Endothelial cell of umbilical vein (primary cell): ENCODE results near the gene UBD. TPM values are rescaled to one million over a fixed set of nuclear protein-coding genes. Genes with fewer than 3 reads are reported as not detected.

ENCODE experiments used
- BruUV-seq: library from RNA; stranded (reverse); fragments of 400-500 nt; replicated peaks from 2 replicates; lab custom pipeline; 2021; lab: Mats Ljungman, UMichigan
- CTCF ChIA-PET: fragments of 300-600, 350-600 bp; sonication (Branson Sonifier 250); formaldehyde crosslinking; loops from one replicate; lab custom pipeline; 2021; ENCODE audit warnings: antibody characterized with exemption, inconsistent platforms; lab: Charles Lee
- POLR2A ChIA-PET: fragments of 300-600, 350-600 bp; sonication (Branson Sonifier 250); formaldehyde crosslinking; loops from one replicate; lab custom pipeline; 2021; ENCODE audit warnings: antibody characterized with exemption, inconsistent platforms; lab: Charles Lee
- DNase-seq: peaks from one replicate; pipeline ENCODE4 v3.0.0-alpha.2; 2011; ENCODE audit warnings: low read depth, low spot score
- FAIRE-seq: peaks from 2 replicates; lab custom pipeline; 2011; peaks lifted over from hg19 to GRCh38; lab: Jason Lieb, UNC
- H2AFZ ChIP-seq: 2 replicates; pipeline ENCODE4 v1.6.0; 2012; ENCODE audit warnings: low read depth, low read length, control low read depth, inconsistent platforms
- H3K27ac ChIP-seq: 2 replicates; pipeline ENCODE4 v1.5.1; 2011; ENCODE audit warnings: low read depth, mild to moderate bottlenecking, control low read depth, low read length, moderate library complexity; ENCODE audit not compliant: insufficient read depth
- H3K27me3 ChIP-seq, 2 experiments: 2 replicates each; pipeline versions ENCODE4 v1.6.0 to v1.6.1; 2011; ENCODE audit warnings: low read length in 2 of 2, mixed read lengths in 1 of 2; ENCODE audit not compliant: control insufficient read depth in 2 of 2, insufficient read depth in 2 of 2
- H3K36me3 ChIP-seq, 2 experiments: 2 replicates in 1 of 2; 3 replicates in 1 of 2; pipeline ENCODE4 v1.5.1; 2011; ENCODE audit warnings: low read length in 2 of 2, mild to moderate bottlenecking in 1 of 2, moderate library complexity in 1 of 2; ENCODE audit not compliant: control insufficient read depth in 2 of 2, insufficient read depth in 2 of 2; ENCODE audit errors: extremely low read depth in 1 of 2
- H3K4me1 ChIP-seq: 3 replicates; pipeline ENCODE4 v1.5.1; 2011; ENCODE audit warnings: mild to moderate bottlenecking, low read length; ENCODE audit not compliant: control insufficient read depth, insufficient read depth; ENCODE audit errors: extremely low read depth
- H3K4me2 ChIP-seq: 2 replicates; pipeline ENCODE4 v1.6.1; 2011; ENCODE audit warnings: low read length, control low read depth, mixed read lengths; ENCODE audit not compliant: insufficient read depth
- H3K4me3 ChIP-seq, 3 experiments: fragments of 200-600 bp in 1 of 3; sonication (generic), shearing (Covaris generic) in 1 of 3; replicated peaks in 1 of 3; 2 replicates each; pipeline ENCODE4 v1.5.1; 2011 to 2016; ENCODE audit warnings: control low read depth in 3 of 3, low read length in 3 of 3, mild to moderate bottlenecking in 2 of 3, inconsistent platforms in 1 of 3, low read depth in 1 of 3, moderate library complexity in 1 of 3; ENCODE audit not compliant: insufficient read depth in 1 of 3
- H3K79me2 ChIP-seq: 2 replicates; pipeline ENCODE4 v1.6.0; 2012; ENCODE audit warnings: low read length, inconsistent platforms; ENCODE audit not compliant: control insufficient read depth, insufficient read depth
- H3K9ac ChIP-seq: replicated peaks from 2 replicates; pipeline ENCODE3; 2011; ENCODE audit warnings: low read length, control low read depth; ENCODE audit not compliant: insufficient read depth; ENCODE audit errors: extremely low read depth
- H3K9me1 ChIP-seq: replicated peaks from 3 replicates; pipeline ENCODE4 v1.6.0; 2011; ENCODE audit warnings: mild to moderate bottlenecking, low read length; ENCODE audit not compliant: control insufficient read depth, insufficient read depth; ENCODE audit errors: extremely low read depth
- H3K9me3 ChIP-seq: replicated peaks from 2 replicates; pipeline ENCODE4 v1.5.1; 2012; ENCODE audit warnings: low read length, inconsistent platforms; ENCODE audit not compliant: control insufficient read depth, insufficient read depth
- H4K20me1 ChIP-seq: replicated peaks from 2 replicates; pipeline ENCODE3; 2011; ENCODE audit warnings: mild to moderate bottlenecking, low read length; ENCODE audit not compliant: control insufficient read depth, insufficient read depth; ENCODE audit errors: extremely low read depth
- CTCF ChIP-seq, 2 donors: IDR thresholded peaks; 1 replicate in 1 of 2; 2 replicates in 1 of 2; pipeline ENCODE4 v1.5.1; 2011; ENCODE audit warnings: low read length in 2 of 2, mild to moderate bottlenecking in 2 of 2, moderate library complexity in 2 of 2, control low read depth in 1 of 2, inconsistent platforms in 1 of 2, low read depth in 1 of 2; ENCODE audit not compliant: insufficient read depth in 1 of 2; ENCODE audit errors: extremely low read depth in 1 of 2
- EZH2 ChIP-seq: IDR thresholded peaks from 2 replicates; pipeline ENCODE4 v1.6.1; 2012; ENCODE audit warnings: borderline replicate concordance, low read depth, mild to moderate bottlenecking, moderate library complexity, low read length, inconsistent platforms; ENCODE audit not compliant: severe bottlenecking
- FOS ChIP-seq: IDR thresholded peaks from 2 replicates; pipeline ENCODE4 v1.6.1; 2011; ENCODE audit warnings: mild to moderate bottlenecking, low read length, moderate library complexity, borderline replicate concordance; ENCODE audit not compliant: insufficient read depth
- GATA2 ChIP-seq: IDR thresholded peaks from 2 replicates; pipeline ENCODE4 v1.7.0; 2011; ENCODE audit warnings: low read depth, mild to moderate bottlenecking, moderate library complexity, mixed read lengths, low read length; ENCODE audit not compliant: insufficient read length, insufficient read depth
- JUN ChIP-seq: IDR thresholded peaks from 2 replicates; pipeline ENCODE4 v1.6.1; 2011; ENCODE audit warnings: borderline replicate concordance, low read depth; ENCODE audit not compliant: insufficient read length, insufficient read depth
- MAX ChIP-seq: IDR thresholded peaks from 2 replicates; pipeline ENCODE4 v1.6.1; 2011; ENCODE audit not compliant: insufficient read depth, insufficient read length
- MYC ChIP-seq: IDR thresholded peaks from one replicate; pipeline ENCODE4 v1.6.1; 2011; ENCODE audit warnings: mild to moderate bottlenecking, low read depth, low read length
- POLR2A ChIP-seq: IDR thresholded peaks from 2 replicates; pipeline ENCODE4 v1.6.1; 2012; ENCODE audit warnings: low read depth, mild to moderate bottlenecking, control low read depth, low read length
- POLR2AphosphoS5 ChIP-seq: IDR thresholded peaks from 2 replicates; pipeline ENCODE4 v1.6.1; 2012; ENCODE audit warnings: low read depth, mild to moderate bottlenecking, control low read depth, low read length, moderate library complexity; ENCODE audit not compliant: insufficient read depth
- dilution Hi-C: fragments of 300-500 bp; cut with MboI; formaldehyde crosslinking; loops from one replicate; pipeline ENCODE4 v1.15.0; 2019; ENCODE audit warnings: low sequenced_read_pairs; ENCODE audit not compliant: extremely low pct_ligation_motif_present
- intact Hi-C: fragments of 100-400 bp; cut with micrococcal nuclease; formaldehyde crosslinking; loops from one replicate; pipeline ENCODE4 v1.10.0; 2022
- polyA plus RNA-seq, 4 experiments: library from polyadenylated mRNA; depleted of rRNA in 3 of 4; stranded (reverse) in 3 of 4; unstranded in 1 of 4; fragments of >200 nt; gene quantifications; 2 replicates each; pipeline versions ENCODE4 v1.2.1 to v1.2.3, GENCODE V29; 2011 to 2012; ENCODE audit warnings: missing spikeins in 1 of 4
- total RNA-seq: library from RNA; stranded (reverse); gene quantifications from 2 replicates; pipeline ENCODE4 v1.2.3, GENCODE V29; 2021

UBD gene
- total and polyA plus RNA-seq, 2 donors (not counting 3 experiments of a cell fraction or from before 2014, with no cell fraction given), result 0.10 to 0.31 TPM

- CTCF ChIA-PET, result no interaction called here
- no peak overlapping the region for H3K27ac ChIP-seq
- dilution Hi-C loops (no loop called here), intact Hi-C loops (no loop called here)
- POLR2A ChIA-PET, result no interaction called here
- TF ChIP-seq MYC (no peak), POLR2AphosphoS5 (no peak), GATA2 (no peak), CTCF (IDR thresholded peaks at IDR 0.05; ENCODE audit: extremely low read depth in 1 of 2, insufficient read depth in 1 of 2, low read depth in 1 of 2, low read length in 2 of 2) (no peak), POLR2A (no peak)
- H2AFZ ChIP-seq, result no peak overlapping the region
- no peaks in the 10 kb centered on the region for H3K79me2 ChIP-seq
- no peaks in the 10 kb centered on the region for H4K20me1 ChIP-seq
- no peak overlapping the region for H3K9ac ChIP-seq
- no peaks in the 10 kb centered on the region for H3K27me3 ChIP-seq
- DNase-seq (no peak), FAIRE-seq (no peak)
- no peaks in the 10 kb centered on the region for H3K9me3 ChIP-seq
- no peaks in the 10 kb centered on the region for H3K9me1 ChIP-seq
- no peak overlapping the region for H3K4me3 ChIP-seq
- H3K4me1 ChIP-seq, result no peaks in the 10 kb centered on the region
- no TSS peak for BruUV-seq
- no peaks in the 10 kb centered on the region for H3K36me3 ChIP-seq
- H3K4me2 ChIP-seq, result no peak overlapping the region
Observed at GRCh38 chr6:29517245-29517644, 42.3 kb downstream of the UBD start.

GRCh38 chr6:29516108-29516507, 43.4 kb downstream of the UBD start:
- Histone ChIP-seq H3K36me3 (no peaks in the 10 kb centered on the region), H3K9ac (no peak overlapping the region), H3K27ac (no peak overlapping the region), H3K79me2 (no peaks in the 10 kb centered on the region), H3K9me1 (no peaks in the 10 kb centered on the region), H3K4me1 (no peaks in the 10 kb centered on the region), H2AFZ (no peak overlapping the region), H3K9me3 (no peaks in the 10 kb centered on the region), H3K27me3 (no peaks in the 10 kb centered on the region), H4K20me1 (no peaks in the 10 kb centered on the region), H3K4me2 (no peak overlapping the region), H3K4me3 (no peak overlapping the region)
- FAIRE-seq (no peak), DNase-seq (no peak)
- CTCF ChIA-PET, result no interaction called here
- intact Hi-C loops (no loop called here), dilution Hi-C loops (no loop called here)
- no peak for TF ChIP-seq JUN
- TF ChIP-seq GATA2, result no peak
- no peak for TF ChIP-seq CTCF (IDR thresholded peaks at IDR 0.05; ENCODE audit: extremely low read depth in 1 of 2, insufficient read depth in 1 of 2, low read depth in 1 of 2, low read length in 2 of 2)
- TF ChIP-seq EZH2, result no peak
- TF ChIP-seq MYC, result no peak
- TF ChIP-seq POLR2AphosphoS5, result no peak
- no peak for TF ChIP-seq FOS
- no peak for TF ChIP-seq POLR2A
- TF ChIP-seq MAX, result no peak
- no TSS peak for BruUV-seq
- POLR2A ChIA-PET, result no interaction called here
